GM12878 (cell line): ENCODE measurements around the gene DIAPH3. TPM values are rescaled to one million over a fixed set of nuclear protein-coding genes. Genes with fewer than 3 reads are reported as not detected.

Experiments used
- ATAC-seq: fragments of 200-7000 bp; cut with Tn5 transposase; 3 replicates; pipeline ENCODE4 v1.9.1; 2020; ENCODE audit warnings: mild to moderate bottlenecking, moderate library complexity
- BruUV-seq: library from RNA; stranded (reverse); fragments of 400-500 nt; replicated peaks from 2 replicates; lab custom pipeline; 2021; lab: Mats Ljungman, UMichigan
- CTCF ChIA-PET: fragments of 300-600 bp; sonication (Branson Sonifier 250); formaldehyde crosslinking; extraction: SDS; loops from one replicate; lab custom pipeline; 2021; ENCODE audit warnings: inconsistent platforms; lab: Yijun Ruan, JAX
- POLR2A ChIA-PET: fragments of 350-600 bp; formaldehyde crosslinking; extraction: SDS; loops from one replicate; lab custom pipeline; 2021; ENCODE audit warnings: inconsistent platforms; lab: Charles Lee
- RAD21 ChIA-PET: fragments of 300-600 bp; sonication (Branson Sonifier 250); formaldehyde crosslinking; loops from one replicate; lab custom pipeline; 2023; ENCODE audit warnings: antibody characterized with exemption; ENCODE audit not compliant: unreplicated experiment; lab: Charles Lee
- SMC1A ChIA-PET: fragments of 300-600 bp; sonication (Branson Sonifier 250); formaldehyde crosslinking; loops from one replicate; lab custom pipeline; 2023; ENCODE audit not compliant: unreplicated experiment, uncharacterized antibody; lab: Charles Lee
- DNase-seq: peaks from one replicate; pipeline ENCODE4 v3.0.0-alpha.2; 2011; ENCODE audit warnings: low read depth, low spot score
- FAIRE-seq: peaks from 3 replicates; lab custom pipeline; 2011; peaks lifted over from hg19 to GRCh38; lab: Jason Lieb, UNC
- H2AFZ ChIP-seq: 2 replicates; pipeline ENCODE4 v1.6.0; 2011; ENCODE audit warnings: low read depth, low read length, control low read depth; ENCODE audit not compliant: control insufficient read depth
- H3K27ac ChIP-seq: 2 replicates; pipeline ENCODE4 v1.5.1; 2011; ENCODE audit warnings: control low read depth; ENCODE audit not compliant: control insufficient read depth, insufficient read depth
- H3K27me3 ChIP-seq, 2 experiments: replicated peaks in 1 of 2; 2 replicates each; pipeline versions ENCODE4 v1.6.0 to v1.6.1; 2011; ENCODE audit warnings: low read length in 1 of 2; ENCODE audit not compliant: control insufficient read depth in 2 of 2, insufficient read depth in 2 of 2
- H3K36me3 ChIP-seq, 2 experiments: 2 replicates each; pipeline ENCODE4 v1.5.1; 2011; ENCODE audit warnings: low read length in 1 of 2; ENCODE audit not compliant: control insufficient read depth in 2 of 2, insufficient read depth in 2 of 2
- H3K4me1 ChIP-seq: 2 replicates; pipeline ENCODE4 v1.6.1; 2011; ENCODE audit warnings: mild to moderate bottlenecking, low read length, moderate library complexity, mixed read lengths; ENCODE audit not compliant: control insufficient read depth, insufficient read depth
- H3K4me2 ChIP-seq: 2 replicates; pipeline ENCODE4 v1.6.0; 2011; ENCODE audit warnings: control low read depth; ENCODE audit not compliant: control insufficient read depth, insufficient read depth
- H3K4me3 ChIP-seq: fragments of 200-600 bp; sonication (generic); 2 replicates; pipeline ENCODE4 v1.5.1; 2016
- H3K79me2 ChIP-seq: 2 replicates; pipeline ENCODE4 v1.6.0; 2011; ENCODE audit warnings: low read length; ENCODE audit not compliant: control insufficient read depth, insufficient read depth
- H3K9ac ChIP-seq: 2 replicates; pipeline ENCODE4 v1.8.0; 2011; ENCODE audit warnings: low read length, control low read depth, mixed read lengths; ENCODE audit not compliant: control insufficient read depth, insufficient read depth
- H3K9me3 ChIP-seq: replicated peaks from 3 replicates; pipeline ENCODE4 v1.5.1; 2011; ENCODE audit warnings: mild to moderate bottlenecking, low read length; ENCODE audit not compliant: control insufficient read depth, insufficient read depth
- H4K20me1 ChIP-seq: 2 replicates; pipeline ENCODE4 v1.6.0; 2011; ENCODE audit not compliant: control insufficient read depth, insufficient read depth
- IRF5 ChIP-seq: fragments of 450-650 bp; IDR thresholded peaks from 2 replicates; pipeline ENCODE4 v1.6.1; 2017; ENCODE audit warnings: borderline replicate concordance
- NFXL1 ChIP-seq: fragments of 450-650 bp; IDR thresholded peaks from 2 replicates; pipeline ENCODE4 v1.6.1; 2017; ENCODE audit warnings: antibody characterized with exemption, mild to moderate bottlenecking, borderline replicate concordance
- POLR2AphosphoS2 ChIP-seq: IDR thresholded peaks from 2 replicates; pipeline ENCODE4 v1.6.1; 2011; ENCODE audit warnings: low read depth, mild to moderate bottlenecking, low read length, improper control_type of control experiment, moderate library complexity
- POU2F2 ChIP-seq: IDR thresholded peaks from 3 replicates; pipeline ENCODE4 v1.6.1; 2011; ENCODE audit warnings: low read depth, mild to moderate bottlenecking, low read length, borderline replicate concordance
- RBBP5 ChIP-seq: fragments of 200-600 bp; sonication (generic); conservative IDR thresholded peaks from 2 replicates; pipeline ENCODE4 v1.6.1; 2016
- SMARCA5 ChIP-seq: fragments of 450-650 bp; IDR thresholded peaks from 2 replicates; pipeline ENCODE4 v1.6.1; 2017; ENCODE audit warnings: mild to moderate bottlenecking
- SMC3 ChIP-seq: IDR thresholded peaks from 2 replicates; pipeline ENCODE4 v1.6.1; 2011; ENCODE audit warnings: low read length, improper control_type of control experiment, borderline replicate concordance
- SUPT20H ChIP-seq: IDR thresholded peaks from 2 replicates; pipeline ENCODE4 v1.6.1; 2011; ENCODE audit warnings: low read depth, mild to moderate bottlenecking, low read length, moderate library complexity, borderline replicate concordance; ENCODE audit not compliant: control insufficient read depth
- TAF1 ChIP-seq: IDR thresholded peaks from 2 replicates; pipeline ENCODE4 v1.6.1; 2011; ENCODE audit warnings: mild to moderate bottlenecking, low read depth, low read length, borderline replicate concordance
- TCF7 ChIP-seq: IDR thresholded peaks from 2 replicates; pipeline ENCODE4 v1.6.1; 2014; ENCODE audit warnings: antibody characterized with exemption, borderline replicate concordance
- WRNIP1 ChIP-seq: IDR thresholded peaks from 2 replicates; pipeline ENCODE4 v1.6.1; 2011; ENCODE audit warnings: low read depth, low read length, improper control_type of control experiment, borderline replicate concordance
- ZNF217 ChIP-seq: fragments of 450-650 bp; IDR thresholded peaks from 2 replicates; pipeline ENCODE4 v1.6.1; 2017; ENCODE audit warnings: antibody characterized with exemption, mild to moderate bottlenecking
- WGBS: methylation state at CpG from one replicate; pipeline ENCODE4 v1.1.6; 2016; ENCODE audit warnings: low lambda C conversion rate; ENCODE audit not compliant: insufficient replicate concordance, insufficient coverage; ENCODE audit errors: missing lambda C conversion rate; 5-methylcytosine and 5-hydroxymethylcytosine counted together
- in situ Hi-C: fragments of 300-500 bp; cut with MboI; formaldehyde crosslinking; loops from 9 replicates; pipeline ENCODE4 v1.14.3; 2018; ENCODE audit warnings: mixed read lengths
- intact Hi-C: fragments of 100-400 bp; cut with micrococcal nuclease; formaldehyde crosslinking; loops from one replicate; pipeline ENCODE4 v1.14.2; 2022; ENCODE audit not compliant: unreplicated experiment
- polyA plus RNA-seq, 11 experiments: library from polyadenylated mRNA; depleted of rRNA in 4 of 11; unstranded in 6 of 11; stranded (reverse) in 5 of 11; fragments of >200 nt; fragmentation: Nextera tagmentation in 4 of 11; fragmentation: Illumina TruSeq in 1 of 11; extraction: Ambion mirVana in 4 of 11; extraction: Trizol in 1 of 11; gene quantifications; 1 replicate in 1 of 11; 2 replicates in 10 of 11; pipeline versions ENCODE4 v1.2.1 to v1.2.3, GENCODE V29; 2011 to 2016; ENCODE audit warnings: inconsistent platforms in 2 of 11, missing spikeins in 2 of 11, low read depth in 1 of 11
- total RNA-seq, 4 experiments: library from RNA; depleted of rRNA in 3 of 4; stranded (reverse); fragments of >200 nt in 3 of 4; fragmentation: Illumina TruSeq in 1 of 4; extraction: Trizol in 1 of 4; gene quantifications; 2 replicates each; pipeline versions ENCODE4 v1.2.1 to v1.2.3, GENCODE V29; 2013 to 2021
- TF ChIP-seq, protein P1 (sequence below): fragments of 450-650 bp; formaldehyde crosslinking; IDR thresholded peaks from 2 replicates; pipeline ENCODE4 v1.4.0; 2022; ENCODE audit warnings: mild to moderate bottlenecking, moderate library complexity

The DIAPH3 gene
- total and polyA plus RNA-seq, 10 of the 15 experiments (the other 5 are each of a cell fraction or from before 2014, with no cell fraction given), result 10.1 to 25.2 (median 15.4) TPM

DNA sequence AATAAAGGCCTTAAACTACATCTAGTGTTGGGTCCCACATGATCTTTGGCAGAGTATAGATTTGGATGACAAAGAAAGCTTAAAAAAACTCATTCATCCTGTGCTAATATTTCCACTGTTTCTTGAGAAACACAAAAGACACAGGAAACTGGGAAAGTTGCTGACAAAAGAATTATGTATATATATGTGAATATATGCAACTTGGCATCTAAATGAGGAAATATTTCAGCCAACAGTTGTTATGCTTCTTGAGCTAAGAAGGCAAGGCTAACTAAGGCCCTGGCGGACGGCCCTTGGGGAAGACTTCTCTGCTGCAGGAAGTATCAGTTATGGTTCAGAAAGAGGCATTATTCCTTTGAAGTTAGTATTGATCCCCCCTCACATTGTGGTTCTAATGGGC lies 491.8 kb downstream of the DIAPH3 start:
- POLR2A ChIA-PET, result no interaction called here
- Histone ChIP-seq H4K20me1 (no peaks in the 10 kb centered on the region), H3K27ac (no peak overlapping the region), H3K4me1 (no peaks in the 10 kb centered on the region), H3K9me3 (no peaks in the 10 kb centered on the region), H3K79me2 (no peaks in the 10 kb centered on the region), H3K4me2 (no peak overlapping the region), H3K9ac (no peak overlapping the region), H3K36me3 (no peaks in the 10 kb centered on the region), H2AFZ (no peak overlapping the region), H3K27me3 (no peaks in the 10 kb centered on the region), H3K4me3 (no peak overlapping the region)
- 96% methylated on average over 2 of the region's 2 CpGs for WGBS
- CTCF ChIA-PET, result interaction anchor here (1.2 to 2.3 kb wide), 3 partner anchors 9 to 281 kb away, joined by 4 to 9 read pairs (median 9); no protein-coding TSS in a partner anchor
- in situ Hi-C loops, result loop anchor here (10.0 kb wide), 1 partner anchor 277 kb away; no protein-coding TSS in a partner anchor
- DNase-seq (no peak), FAIRE-seq (no peak), ATAC-seq (no peak)
- BruUV-seq, result no TSS peak
- RAD21 ChIA-PET, result no interaction called here
- intact Hi-C loops, result no loop called here
- TF ChIP-seq RBBP5 (no peak), POU2F2 (no peak), TAF1 (no peak), SMARCA5 (no peak), SMC3 (no peak), IRF5 (no peak), TCF7 (no peak), ZNF217 (no peak), NFXL1 (no peak), WRNIP1 (no peak), POLR2AphosphoS2 (no peak), SUPT20H (no peak)
- TF ChIP-seq, protein P1, sequence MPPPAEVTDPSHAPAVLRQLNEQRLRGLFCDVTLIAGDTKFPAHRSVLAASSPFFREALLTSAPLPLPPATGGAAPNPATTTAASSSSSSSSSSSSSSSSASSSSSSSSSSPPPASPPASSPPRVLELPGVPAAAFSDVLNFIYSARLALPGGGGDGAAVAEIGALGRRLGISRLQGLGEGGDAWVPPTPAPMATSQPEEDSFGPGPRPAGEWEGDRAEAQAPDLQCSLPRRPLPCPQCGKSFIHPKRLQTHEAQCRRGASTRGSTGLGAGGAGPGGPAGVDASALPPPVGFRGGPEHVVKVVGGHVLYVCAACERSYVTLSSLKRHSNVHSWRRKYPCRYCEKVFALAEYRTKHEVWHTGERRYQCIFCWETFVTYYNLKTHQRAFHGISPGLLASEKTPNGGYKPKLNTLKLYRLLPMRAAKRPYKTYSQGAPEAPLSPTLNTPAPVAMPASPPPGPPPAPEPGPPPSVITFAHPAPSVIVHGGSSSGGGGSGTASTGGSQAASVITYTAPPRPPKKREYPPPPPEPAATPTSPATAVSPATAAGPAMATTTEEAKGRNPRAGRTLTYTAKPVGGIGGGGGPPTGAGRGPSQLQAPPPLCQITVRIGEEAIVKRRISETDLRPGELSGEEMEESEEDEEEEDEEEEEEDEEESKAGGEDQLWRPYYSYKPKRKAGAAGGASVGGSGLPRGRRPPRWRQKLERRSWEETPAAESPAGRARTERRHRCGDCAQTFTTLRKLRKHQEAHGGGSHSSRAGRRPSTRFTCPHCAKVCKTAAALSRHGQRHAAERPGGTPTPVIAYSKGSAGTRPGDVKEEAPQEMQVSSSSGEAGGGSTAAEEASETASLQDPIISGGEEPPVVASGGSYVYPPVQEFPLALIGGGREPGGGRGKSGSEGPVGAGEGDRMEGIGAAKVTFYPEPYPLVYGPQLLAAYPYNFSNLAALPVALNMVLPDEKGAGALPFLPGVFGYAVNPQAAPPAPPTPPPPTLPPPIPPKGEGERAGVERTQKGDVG (CRISPR knock-in tag), result no peak
- SMC1A ChIA-PET, result interaction anchor here (0.5 to 1.4 kb wide), 4 partner anchors 9 to 423 kb away, joined by 3 to 4 read pairs (median 3); no protein-coding TSS in a partner anchor
